Stimulated activated CD4-positive, alpha-beta T cell treated with anti-CD3 and anti-CD28 coated beads, TNF-alpha, amount 100 ng/mL, for 1 hour (primary cell): ENCODE measurements around the gene AASS.

ENCODE experiments used
- DNase-seq, 3 donors: peaks; one replicate each; pipeline ENCODE4 v3.0.0-alpha.2; 2020; ENCODE audit warnings: low read depth in 3 of 3, low spot score in 1 of 3

The AASS gene

DNA sequence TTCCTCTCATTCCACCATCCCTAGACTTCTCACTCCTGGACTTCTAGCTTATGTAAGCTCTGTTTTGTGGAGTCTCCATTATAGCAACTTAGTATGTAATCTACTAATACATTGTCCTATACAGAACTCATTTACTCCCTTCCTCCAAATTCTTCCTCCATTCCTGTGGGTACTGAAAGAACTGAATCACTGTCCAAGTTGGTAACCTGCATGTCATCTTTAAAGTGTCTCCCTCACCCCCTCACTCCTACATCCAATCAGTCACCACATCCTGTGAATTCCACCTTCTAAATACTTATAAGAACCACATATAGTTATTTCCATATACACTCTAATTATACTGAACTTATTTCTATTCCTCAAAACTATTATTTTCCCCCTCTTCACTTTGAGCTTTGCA, 20.3 kb downstream of the AASS start:
- no peak for DNase-seq

DNA sequence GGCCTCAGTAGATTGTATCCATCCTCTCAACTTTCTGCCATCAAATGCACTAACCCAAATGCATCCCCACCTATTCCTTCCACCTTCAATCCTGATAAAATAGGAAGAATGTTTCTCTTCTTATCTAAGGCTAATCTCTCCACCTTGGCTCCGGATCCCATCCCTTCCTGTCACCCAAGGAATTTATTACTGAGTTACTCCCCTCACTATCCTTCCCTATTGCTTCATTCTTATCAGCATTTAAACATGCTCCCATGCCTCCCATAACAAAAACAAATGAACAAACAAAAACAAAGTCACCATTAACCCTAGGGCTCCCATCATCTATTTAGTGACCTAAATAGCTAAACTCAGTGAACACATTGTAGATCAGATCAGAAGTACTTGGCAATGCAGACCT, 25.3 kb downstream of the AASS start:
- no peak for DNase-seq

DNA sequence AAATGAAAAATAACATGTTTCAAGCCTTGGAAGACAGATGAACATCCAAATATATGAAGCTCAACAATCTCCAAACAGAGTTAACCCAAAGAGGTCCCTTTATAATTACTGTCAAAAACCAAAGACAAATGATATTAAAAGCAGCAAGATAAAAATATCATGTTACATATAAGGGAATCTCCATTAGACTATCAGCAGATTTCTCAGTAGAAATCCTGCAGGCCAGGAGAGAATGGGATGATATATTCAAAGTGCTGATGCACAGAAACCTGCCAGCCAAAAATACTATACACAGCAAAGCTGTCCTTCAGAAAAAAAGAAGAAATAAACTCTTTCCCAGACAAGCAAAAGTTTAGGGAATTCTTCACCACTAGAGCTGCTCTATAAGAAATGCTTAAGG, 41.0 kb downstream of the AASS start:
- no peak for DNase-seq

DNA sequence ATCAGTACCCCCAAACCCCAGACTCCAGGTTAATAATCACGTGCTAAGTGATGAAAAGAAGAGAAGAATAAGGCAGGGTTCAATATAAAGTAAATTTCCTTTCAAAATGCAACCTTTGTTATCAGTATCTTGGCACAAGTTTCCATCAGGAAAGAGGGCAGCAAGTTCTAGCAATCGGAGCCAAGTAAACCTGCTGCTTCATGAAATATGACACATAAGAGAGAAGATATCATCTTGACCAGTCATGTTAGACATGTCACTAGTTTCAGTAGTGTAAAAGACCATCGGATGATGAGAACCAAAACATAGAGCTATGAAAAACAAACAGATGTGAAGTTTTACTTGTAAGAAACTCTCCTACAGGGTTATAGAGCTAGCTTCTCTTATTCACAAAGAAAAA, 44.0 kb downstream of the AASS start:
- no peak for DNase-seq

DNA sequence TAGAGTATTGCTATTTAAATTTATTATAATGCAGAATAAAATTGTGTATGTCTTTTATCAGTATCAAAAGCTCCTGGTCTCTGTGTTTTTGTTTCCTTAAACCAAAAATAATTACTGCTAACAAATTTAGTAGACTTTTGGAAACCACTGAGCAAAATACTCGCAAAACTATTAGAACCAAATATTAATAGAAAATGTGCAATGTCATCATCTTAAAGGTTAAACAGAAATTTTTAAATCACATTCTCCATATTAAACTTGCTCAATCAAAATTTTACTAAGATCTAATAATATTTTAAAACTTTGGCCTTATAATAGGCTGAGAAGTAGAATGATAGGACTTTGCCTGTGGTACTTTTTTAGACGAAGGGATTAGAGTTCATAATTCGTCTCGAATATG, 48.4 kb downstream of the AASS start:
- DNase-seq: no peak

DNA sequence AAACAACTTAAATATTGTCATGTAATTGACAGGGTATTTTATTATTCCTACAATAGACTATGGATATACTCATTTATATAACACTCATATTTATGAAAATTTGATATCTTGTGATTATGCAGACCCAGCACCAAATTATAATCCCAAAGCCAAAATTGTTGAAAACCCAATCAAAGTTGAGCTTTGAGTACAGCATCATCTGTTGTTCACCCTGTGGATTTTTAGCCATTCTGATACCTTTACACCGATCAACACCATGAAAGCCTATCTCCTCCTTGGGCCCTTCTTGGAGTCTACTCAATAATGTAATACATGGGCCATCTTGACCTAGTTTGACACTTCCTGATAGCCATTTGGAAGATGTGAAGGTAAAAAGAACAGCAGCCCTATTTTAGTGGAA, 49.5 kb downstream of the AASS start:
- DNase-seq: no peak

DNA sequence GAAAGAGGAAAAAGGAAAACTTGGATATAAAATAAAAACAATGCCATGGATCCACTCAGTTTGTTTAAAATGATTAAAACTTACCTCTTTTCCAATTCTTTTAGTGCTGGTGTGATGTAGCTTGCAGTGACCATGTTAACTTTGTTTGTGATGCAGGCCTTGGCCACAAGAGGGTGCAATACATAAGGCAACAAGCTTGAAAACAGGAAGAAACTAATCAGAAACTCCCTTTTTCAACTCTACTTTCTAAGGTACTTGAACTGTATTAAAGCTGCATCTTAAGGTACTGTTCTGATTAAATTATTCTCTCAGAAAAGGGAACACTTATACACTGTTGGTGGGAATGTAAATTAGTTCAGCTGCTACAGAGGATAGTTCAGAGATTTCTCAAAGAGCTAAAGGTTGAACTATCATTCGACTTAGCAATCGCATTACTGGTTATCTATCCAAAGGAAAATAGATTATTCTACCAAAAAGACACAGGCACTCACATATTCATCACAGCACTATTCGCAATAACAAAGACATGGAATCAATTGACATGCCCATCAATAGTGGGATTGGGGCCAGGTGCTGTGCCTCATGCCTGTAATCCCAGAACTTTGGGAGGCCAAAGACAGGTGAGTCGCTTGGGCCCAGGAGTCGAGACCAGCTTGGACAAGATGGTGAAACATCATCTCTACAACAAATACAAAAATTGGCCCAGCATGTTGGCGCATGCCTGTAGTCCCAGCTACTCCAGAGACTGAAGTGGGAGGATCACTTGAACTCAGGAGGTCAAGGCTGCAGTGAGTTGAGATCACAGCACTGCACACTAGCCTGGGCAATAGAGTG, 50.9 kb downstream of the AASS start:
- DNase-seq: peak in 1 of 3 donors; percentile 15

DNA sequence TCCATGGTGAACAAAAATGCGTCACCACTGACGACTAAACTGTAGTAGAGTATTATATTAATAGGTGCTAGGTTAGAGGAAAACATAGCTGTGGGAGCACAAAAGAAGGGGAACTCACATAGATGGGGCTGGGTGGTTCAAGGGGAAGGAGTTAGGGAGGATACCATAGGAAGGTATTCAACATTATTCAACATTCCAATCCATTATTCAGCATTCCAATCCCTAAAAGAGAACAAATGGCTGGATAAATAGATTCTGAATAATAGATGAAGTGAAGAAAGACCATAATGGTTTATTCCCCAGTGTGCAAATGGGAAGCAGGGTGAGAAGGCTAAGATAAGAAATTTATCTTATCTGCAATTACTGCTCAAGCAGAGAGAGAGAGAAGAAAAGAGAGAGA, 61.4 kb downstream of the AASS start:
- no peak for DNase-seq

DNA sequence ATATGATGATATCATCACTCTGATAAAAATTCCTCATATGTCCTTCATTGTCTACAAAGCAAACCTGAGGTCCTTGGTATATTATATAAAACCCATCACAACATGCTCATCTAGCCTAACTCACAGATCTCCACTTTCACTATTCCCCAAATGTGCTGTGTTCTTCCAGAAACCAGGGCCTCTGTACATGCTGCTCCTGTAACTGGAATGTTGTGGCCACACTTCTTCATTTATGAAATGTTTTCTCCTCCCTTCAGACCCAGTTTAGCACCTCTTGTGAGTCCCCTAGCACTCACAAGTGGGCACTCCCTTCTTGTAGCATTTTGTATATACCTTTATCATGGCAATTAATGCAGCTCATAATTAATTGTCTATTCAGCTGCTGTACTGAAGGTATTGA, 61.9 kb downstream of the AASS start:
- no peak for DNase-seq

DNA sequence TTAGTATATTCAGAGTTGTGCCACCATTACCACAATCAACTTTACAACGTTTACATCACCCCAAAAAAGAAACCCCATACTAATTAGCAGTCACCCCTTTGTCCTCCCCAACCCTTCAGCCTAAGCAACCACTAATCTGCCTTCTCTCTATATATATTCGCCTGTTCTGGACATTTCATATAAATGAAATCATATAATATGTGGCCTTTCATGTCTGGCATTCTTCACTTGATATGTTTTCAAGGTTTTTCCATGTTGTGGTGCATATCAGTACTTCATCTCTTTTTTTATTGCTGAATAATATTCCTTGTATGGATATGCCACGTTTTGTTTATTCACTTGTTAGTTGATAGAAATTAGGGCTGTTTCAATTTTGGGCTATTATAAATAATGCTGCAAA, 70.4 kb downstream of the AASS start:
- DNase-seq: no peak

DNA sequence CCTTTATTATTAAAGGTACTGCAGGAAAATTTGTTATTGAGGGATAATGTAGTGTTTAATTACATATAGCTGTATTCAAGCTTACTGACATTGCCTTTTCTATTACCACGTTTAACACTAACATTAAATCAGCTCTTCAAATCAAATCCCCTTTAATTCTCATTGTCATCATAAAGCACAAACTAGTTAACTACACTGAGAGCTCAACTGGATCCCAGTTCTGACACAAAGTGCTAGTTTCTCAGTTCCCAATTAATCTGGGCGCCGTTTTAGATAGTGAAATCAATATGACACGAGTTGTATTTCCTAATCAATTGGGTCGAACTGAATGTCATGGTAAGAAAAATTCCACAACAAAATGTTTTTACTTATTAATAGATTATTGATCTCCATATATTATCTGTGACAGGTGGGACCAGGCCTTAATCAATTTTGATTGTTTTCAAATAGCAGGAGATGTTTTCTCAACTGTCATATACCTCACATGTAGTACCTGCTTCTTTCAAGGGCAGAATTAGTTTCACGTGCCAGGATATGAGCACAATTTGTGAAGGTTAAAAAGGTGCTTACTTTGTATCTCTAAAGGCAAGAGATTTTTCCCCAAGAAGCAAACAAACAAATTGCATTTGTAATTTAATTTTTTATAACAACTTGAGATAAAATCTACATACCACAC, 71.0 kb downstream of the AASS start:
- DNase-seq: no peak

DNA sequence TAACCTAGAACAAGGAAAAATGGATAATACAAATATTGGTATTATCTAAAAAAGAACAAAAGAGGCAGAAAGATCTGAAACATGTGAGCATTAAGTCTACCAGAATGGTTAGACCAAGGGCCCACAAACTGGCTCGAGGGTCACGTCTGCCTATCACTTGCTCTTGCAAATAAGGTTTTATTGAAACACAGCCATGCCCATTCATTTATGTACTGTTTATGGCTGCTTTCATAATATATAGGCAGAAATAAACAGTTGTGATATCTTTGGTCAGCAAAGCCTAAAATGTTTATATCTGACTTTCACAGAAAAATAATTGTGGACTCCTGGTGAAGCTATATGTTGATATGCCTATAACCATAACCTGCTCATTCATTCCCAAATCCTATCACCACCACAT, 71.8 kb downstream of the AASS start:
- DNase-seq: no peak

DNA sequence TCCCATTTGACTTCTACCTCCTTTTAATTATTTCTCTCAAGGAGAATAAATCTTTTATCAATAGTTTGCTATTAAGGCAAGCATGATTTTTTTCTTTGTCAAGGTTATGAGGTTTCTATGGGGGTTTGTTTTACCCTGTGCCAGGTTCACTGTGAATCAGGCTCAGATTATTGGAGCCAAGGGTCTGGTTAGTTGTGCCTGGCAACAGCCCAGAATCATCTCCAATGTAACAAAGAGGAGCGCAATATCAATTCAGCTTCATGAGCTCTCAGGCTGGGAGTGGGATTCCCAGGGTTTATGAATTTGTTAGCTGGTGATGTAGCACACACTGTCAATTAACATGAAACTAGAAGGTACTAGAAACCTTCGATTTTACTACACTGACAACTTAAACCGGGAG, 73.2 kb downstream of the AASS start:
- DNase-seq: no peak

DNA sequence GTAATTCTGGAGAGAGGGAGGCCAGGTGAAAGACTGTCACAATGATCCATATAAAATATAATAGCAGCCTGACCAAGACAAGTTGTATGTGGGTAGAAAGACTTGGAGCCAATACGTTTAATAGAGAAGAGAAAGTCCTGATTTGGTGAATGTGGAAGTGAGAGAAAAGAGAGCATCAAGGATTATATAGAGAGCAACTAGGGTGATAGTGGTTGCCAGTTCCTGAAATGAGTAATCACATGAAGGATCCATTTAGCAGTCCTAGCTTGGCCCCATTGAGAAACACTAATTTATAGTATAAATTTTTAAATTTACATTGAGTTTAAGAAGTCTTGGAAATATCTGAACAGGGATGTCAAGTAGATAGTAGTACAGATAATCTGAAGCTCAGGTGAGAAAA, 74.0 kb downstream of the AASS start:
- DNase-seq: no peak

DNA sequence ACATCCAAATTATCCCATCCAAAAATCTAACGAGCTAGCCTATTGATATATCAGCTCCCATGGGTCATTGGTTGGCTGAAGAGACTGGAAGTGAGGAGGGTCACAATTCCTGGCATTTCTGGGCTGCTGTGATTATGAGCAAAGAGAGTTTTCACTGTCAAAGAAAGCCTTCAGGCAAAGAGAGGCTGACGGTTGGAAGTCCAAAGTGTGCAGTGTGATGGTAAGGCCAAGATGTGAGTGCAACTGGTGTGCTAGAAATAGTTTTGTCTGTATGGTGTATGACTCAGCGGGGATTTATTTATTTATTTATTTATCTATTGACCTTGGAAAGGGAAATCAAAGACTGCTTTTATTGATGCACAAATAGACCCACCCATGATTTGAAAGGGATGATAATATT, 75.0 kb downstream of the AASS start:
- no peak for DNase-seq

DNA sequence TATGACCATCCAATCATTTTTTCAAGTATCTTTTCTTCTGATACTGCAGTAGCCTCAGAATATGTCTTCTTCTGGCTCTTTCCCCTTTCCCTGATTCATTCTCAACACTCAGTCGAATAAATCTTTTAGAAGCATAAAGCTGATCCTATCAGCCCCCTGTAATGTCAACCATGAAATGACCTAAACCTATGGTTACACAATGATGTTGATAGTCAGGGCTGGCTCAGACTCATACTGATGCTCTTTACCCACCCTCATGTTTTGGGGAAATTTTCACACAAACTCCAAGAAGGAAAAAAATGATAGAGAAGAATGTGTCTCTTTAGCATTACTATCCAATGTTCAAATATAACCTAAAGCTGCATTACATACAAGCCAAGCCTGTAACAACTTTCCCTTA, 76.0 kb downstream of the AASS start:
- no peak for DNase-seq

DNA sequence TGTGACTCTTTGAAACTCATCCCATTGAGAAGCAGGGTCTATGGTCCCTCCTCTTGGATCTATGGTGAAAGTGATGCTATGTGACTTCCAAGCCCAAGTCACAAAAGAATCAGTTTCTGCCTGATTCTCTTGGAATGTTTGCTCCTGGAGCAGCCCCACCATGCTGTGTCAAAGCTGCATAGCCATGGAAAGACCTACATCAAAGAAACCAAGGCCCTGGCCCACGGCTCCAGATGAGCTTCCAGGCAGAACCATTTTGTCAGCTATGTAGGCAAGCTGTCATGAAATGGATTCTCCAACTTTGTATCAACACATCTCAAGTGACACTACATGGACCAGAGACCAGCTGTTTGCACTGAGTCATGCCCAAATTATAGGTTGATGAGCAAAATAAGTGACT, 77.0 kb downstream of the AASS start:
- DNase-seq: no peak

DNA sequence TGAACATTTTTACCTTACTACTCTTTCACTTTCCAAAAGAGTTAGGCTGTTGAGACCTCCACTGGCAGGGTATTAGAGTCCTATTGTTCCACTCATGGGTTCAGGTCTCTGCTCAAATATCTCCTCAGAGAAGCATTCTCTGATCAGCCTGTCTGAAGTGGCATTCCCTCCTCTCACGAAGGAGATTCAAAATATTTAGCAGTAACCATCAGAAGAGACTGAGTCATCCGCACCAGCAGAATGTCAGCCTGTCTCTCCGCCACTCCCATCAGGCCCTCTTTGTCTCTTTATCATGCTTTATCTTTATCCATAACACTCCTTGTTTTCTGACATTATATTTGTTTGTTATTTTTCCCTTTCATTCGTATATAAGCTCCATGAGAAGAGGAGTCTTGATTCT, 79.1 kb downstream of the AASS start:
- no peak for DNase-seq

DNA sequence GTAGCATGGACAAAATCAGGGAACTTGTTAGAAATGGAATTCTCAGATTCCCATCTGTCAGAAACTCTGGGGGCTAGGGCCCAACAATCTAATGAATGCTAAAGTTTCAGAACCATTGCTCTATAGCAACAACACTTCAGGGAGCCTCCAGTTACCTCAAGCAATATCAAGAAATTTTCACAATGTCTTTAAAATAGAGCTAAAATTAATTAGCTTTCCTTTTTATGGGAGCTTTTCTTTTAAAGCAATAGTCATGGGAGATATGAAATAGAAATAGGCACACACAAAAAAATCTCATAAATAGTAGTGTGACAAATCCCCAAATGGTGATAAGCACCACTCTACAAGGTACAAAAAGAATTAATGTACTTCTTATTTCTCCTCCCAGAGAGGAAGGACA, 80.9 kb downstream of the AASS start:
- DNase-seq: no peak

DNA sequence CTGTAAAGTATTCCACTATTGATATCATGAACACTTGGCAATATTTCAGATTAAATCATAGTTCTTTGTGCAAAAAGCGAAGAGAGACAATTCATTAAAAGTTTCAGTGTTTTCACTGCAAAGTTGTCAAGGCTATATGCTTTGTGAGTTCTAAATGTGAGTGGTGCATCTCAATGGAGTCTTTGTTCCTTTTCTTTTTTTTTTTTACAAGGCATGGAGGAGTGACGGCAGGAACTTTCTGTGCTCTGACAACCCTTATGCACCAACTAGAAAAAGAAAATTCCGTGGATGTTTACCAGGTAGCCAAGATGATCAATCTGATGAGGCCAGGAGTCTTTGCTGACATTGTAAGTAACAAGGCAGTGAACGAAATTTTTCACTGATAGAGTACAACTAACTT, 84.5 kb downstream of the AASS start:
- DNase-seq: no peak

DNA sequence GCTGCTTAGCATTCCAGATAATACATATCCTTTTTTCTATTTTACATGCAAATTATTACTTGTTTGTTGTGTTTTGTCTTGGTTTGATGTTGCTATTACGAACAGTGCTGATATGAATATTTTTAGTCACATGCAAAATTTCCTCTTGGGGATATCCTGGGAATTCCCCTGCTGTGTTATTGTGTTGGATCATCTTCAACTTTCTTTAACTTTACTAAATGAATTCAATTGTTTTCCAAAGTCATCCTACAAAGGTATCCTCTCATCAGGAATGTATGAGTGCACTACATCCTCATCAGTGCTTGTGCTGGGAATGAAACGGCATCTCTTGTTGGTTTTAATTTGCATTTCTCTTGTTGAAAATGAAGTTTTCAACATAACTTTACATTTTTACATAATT, 87.1 kb downstream of the AASS start:
- no peak for DNase-seq

DNA sequence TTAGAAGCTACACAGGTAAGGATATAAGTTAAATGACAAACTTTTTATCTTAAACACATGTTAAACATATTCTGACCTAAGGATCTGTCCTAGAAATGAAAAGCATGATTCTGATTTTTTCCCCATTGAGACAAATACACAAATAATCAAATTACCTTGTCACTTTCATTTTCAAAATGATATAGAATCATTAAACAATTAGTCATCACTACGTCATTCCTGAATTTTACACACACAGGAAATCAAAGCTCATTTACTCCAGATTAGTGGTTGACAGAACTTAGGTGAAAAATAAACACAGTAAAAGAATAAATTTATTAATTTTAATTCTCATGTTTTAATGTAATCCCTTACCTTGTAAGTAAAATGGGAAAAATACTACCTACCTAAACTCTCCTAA, 89.0 kb downstream of the AASS start:
- DNase-seq: no peak

DNA sequence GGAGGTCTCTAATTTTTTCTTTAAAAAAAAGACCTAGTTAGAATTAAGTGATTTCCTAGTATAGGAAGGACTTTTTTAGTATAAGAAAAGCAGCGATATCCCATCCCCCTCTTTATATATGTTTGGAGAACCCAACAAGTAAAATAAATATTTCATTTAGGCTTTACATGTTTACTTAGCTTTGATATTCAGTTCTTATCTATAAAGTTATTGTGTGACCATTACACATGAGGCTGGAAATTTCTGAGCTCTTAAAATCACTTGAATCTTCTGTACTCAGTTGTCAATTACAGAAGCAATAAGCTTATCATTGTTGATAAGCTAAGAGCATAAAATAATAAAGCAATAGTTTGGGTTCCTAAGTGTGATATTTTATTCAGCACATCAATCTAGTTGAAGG, 89.7 kb downstream of the AASS start:
- DNase-seq: no peak
